Activated naive CD8-positive, alpha-beta T cell treated with anti-CD3 and anti-CD28 coated beads, Interleukin-2, amount 50 U/mL, for 24 hours (primary cell): ENCODE results near the gene RASGRP2.

Source experiments
- ATAC-seq: fragments of 150-1000 bp; cut with Tn5 transposase; one replicate; pipeline ENCODE4 v1.10.0; 2021
- DNase-seq: peaks from one replicate; pipeline ENCODE4 v3.0.0; 2021
- H3K27ac Mint-ChIP-seq: one replicate; pipeline ENCODE4 v1.8.0; 2021; ENCODE audit warnings: mild to moderate bottlenecking, mixed read lengths
- H3K27me3 Mint-ChIP-seq: one replicate; pipeline ENCODE4 v1.8.0; 2021; ENCODE audit warnings: mixed read lengths
- H3K36me3 Mint-ChIP-seq: one replicate; pipeline ENCODE4 v1.8.0; 2021; ENCODE audit warnings: low read depth, mixed read lengths
- H3K4me1 Mint-ChIP-seq: one replicate; pipeline ENCODE4 v1.8.0; 2021; ENCODE audit warnings: mixed read lengths
- H3K4me3 Mint-ChIP-seq: one replicate; pipeline ENCODE4 v1.8.0; 2021; ENCODE audit warnings: mild to moderate bottlenecking, moderate library complexity, mixed read lengths
- H3K9me3 Mint-ChIP-seq: one replicate; pipeline ENCODE4 v1.8.0; 2021; ENCODE audit warnings: mixed read lengths

RASGRP2 gene

DNA sequence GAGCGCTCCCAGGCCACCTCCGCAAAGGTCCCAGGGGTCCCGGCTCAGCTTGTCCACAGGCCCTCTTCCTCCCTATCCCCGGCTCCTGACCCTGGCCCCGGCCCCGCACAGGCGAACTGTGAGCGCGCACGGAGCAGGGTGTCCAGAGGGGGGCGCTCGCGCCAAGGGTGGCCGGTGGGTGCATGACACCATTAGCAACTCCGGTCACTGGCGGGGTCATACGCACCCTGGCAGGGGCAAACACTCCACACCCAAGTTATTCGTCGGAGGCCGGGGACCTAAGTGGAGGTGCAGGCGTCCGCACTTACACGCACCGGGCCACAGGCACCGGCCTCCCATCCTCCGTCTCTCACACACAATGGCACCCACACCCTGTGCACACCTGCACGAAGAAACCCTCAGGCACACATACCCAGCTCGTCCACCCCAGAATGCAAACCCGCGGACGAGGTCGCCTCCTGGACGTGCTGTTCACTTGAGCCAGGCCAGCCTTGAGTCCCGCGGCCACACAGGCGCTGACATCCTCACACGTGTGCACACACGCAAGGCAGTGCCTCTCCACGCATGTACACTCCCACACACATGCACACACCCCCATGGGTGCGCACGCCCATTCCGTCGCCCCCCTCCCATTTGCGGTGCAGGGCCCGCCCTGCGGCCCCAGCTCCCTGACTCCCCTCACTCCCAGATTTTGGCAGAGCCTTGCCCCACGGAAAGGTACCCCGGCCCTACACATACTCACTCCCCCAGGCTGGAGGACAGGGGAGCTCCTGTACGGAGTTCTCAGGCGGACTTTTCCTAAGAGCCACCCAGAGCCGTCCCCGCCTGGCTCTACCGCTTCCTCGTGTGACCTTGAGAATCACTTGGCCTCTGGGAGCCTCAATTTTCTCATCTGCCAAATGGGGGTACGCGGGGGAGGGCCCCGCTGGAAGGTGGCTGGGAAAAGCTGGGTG, at the start of gene RASGRP2:
Gene RASGRP2, minus strand, starts transcription at position 552 of the 953 bp plus-strand sequence. CDS start 1,276 bp downstream, outside the sequence.
- ATAC-seq: peak; percentile 44
- DNase-seq: peak; percentile 90
- Mint-ChIP-seq H3K4me3 (peak within 1 kb of the TSS; percentile 78), H3K27ac (peak within 1 kb of the TSS; percentile 71), H3K4me1 (peaks cover 25% of the 10 kb centered on the region), H3K36me3 (no peaks in the 10 kb centered on the region), H3K9me3 (no peaks in the 10 kb centered on the region), H3K27me3 (peaks cover 7% of the 10 kb centered on the region)

DNA sequence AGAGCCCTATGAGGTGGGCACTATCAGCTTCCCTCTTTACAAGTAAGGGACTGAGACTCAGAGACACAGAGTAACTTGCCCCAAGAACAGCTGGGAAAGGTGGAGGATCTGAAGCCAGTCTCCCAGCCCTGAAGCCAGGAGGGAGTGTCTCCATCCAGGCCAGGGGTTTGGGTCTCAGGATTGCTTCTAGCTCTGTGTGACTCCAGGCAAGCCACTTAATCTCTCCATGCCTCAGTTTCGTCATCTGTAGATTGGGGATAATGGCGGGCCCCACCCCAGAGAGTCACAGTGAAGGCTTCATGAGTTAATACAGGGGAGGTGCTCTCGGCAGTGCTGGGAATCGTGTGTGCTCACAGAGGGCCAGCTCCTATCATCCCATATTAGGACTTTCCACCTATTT, 48.5 kb upstream of the RASGRP2 start:
- no peaks in the 10 kb centered on the region for H3K9me3 Mint-ChIP-seq
- peaks cover 13% of the 10 kb centered on the region for H3K4me1 Mint-ChIP-seq
- ATAC-seq (no peak), DNase-seq (no peak)
- H3K27me3 Mint-ChIP-seq: no peaks in the 10 kb centered on the region
- H3K27ac Mint-ChIP-seq: no peak overlapping the region
- H3K4me3 Mint-ChIP-seq: no peak overlapping the region
- H3K36me3 Mint-ChIP-seq: peaks cover 1% of the 10 kb centered on the region

DNA sequence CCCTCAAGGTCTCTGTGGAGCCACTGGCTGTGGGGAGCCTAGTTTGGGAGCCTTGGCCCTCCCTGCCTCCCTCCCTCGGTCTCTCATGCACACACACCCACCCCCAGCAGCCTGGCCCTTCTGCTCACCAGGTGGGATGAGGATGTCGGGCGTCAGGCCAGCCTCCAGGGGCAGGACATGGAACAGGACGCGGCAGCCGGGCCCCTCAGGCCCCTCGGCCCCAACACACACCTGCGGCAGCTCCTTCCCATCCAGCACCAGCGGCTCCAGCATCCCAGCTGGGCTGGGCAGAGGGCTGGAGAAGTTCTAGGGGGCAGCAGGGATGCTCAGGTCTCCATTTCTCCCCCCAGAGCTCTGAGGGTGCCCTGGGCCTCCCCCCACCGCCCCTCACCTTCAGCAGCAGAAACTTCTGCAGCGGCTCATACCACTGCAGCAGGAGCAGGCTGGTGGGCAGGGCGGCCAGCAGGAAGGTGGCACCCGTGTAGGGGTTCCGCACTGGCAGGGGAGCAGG, 47.9 kb upstream of the RASGRP2 start:
- H3K27ac Mint-ChIP-seq: no peak overlapping the region
- peaks cover 1% of the 10 kb centered on the region for H3K36me3 Mint-ChIP-seq
- no peaks in the 10 kb centered on the region for H3K9me3 Mint-ChIP-seq
- no peak for DNase-seq
- no peak for ATAC-seq
- peaks cover 13% of the 10 kb centered on the region for H3K4me1 Mint-ChIP-seq
- no peak overlapping the region for H3K4me3 Mint-ChIP-seq
- H3K27me3 Mint-ChIP-seq: no peaks in the 10 kb centered on the region

DNA sequence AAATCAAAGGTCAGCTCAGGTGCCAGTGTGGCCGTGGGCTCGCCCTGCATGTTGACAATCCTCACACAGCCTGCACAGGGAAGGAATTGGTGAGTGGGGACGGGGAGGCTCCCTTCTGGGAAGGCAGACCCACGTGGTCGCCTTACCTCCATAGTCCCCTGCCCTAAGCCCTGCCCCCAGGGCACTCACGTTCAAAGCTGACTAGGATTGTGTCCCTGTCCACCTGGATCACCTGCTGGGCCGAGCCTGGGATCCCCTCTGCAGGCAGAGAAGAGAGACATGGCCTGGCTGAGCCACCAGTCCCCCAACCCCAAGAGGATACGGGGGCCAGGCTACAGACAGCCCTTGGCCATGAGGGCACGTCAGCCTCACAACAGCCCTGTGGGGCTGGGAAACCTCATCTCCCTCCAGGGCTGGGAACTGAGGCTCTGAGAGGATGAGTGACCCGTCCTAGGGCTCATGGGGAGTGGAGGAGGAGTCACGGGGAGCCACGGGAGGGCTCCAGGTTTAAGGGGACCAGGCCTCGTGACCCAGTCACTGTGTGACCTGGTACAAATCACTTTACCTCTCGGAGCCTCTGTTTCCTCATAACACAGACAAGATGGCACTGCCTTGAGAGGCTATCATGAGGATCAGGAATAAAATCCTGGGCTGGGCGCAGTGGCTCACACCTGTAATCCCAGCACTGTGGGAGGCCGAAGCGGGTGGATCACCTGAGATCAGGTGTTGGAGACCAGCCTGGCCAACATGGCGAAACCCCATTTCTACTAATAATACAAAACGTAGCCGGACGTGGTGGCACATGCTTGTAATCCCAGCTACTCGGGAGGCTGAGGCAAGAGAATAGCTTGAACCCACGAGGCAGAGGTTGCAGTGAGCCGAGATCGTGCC, 46.5 kb upstream of the RASGRP2 start:
- no peak for ATAC-seq
- DNase-seq: no peak
- Mint-ChIP-seq H3K27me3 (no peaks in the 10 kb centered on the region), H3K4me3 (no peak overlapping the region), H3K4me1 (peaks cover 11% of the 10 kb centered on the region), H3K9me3 (no peaks in the 10 kb centered on the region), H3K36me3 (no peaks in the 10 kb centered on the region), H3K27ac (no peak overlapping the region)

DNA sequence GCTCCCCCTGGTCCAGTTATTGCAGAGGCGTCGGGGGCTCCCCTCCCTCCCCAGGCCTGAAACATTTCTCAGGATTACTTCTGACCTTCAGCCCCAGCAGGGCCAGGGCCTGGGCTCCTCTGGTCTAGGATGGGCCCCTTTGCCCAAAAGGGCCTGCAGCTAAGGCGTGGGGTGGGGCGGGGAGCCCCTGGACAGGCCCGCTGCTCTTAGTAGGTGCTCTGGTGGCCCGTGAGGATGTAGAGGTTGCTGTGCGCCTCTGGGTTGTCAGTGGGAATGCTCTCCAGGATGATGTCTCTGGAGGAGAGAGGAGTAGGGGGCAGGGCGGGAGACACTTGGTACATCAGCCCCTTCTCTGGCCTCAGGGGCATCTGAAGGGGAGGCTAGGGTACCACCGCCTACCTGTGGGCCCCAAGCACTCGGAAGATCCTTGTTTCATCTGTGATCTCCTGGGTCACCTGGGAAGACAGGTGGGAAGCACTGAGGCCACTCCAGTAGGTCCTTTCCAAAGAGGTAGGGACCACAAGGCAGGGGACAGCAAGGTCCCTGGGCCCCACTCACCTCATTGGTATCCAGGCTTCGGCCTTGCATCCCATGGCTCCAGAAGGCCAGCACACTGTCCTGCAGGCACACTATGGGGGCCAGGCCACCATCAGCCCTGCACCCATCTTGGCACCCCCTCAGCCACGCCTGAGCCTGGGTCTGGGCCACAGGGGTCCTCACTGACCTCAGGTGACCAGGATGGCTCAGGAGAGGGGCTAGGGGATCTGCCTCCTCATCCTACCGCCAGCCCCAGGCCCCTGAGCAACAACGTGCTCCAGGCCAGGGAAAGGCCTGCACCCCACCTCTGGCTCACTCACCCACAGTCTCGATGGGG, 45.6 kb upstream of the RASGRP2 start:
- no peak overlapping the region for H3K27ac Mint-ChIP-seq
- peaks cover 9% of the 10 kb centered on the region for H3K4me1 Mint-ChIP-seq
- no peak overlapping the region for H3K4me3 Mint-ChIP-seq
- no peak for ATAC-seq
- H3K9me3 Mint-ChIP-seq: no peaks in the 10 kb centered on the region
- H3K36me3 Mint-ChIP-seq: peaks cover 2% of the 10 kb centered on the region
- no peak for DNase-seq
- H3K27me3 Mint-ChIP-seq: no peaks in the 10 kb centered on the region

DNA sequence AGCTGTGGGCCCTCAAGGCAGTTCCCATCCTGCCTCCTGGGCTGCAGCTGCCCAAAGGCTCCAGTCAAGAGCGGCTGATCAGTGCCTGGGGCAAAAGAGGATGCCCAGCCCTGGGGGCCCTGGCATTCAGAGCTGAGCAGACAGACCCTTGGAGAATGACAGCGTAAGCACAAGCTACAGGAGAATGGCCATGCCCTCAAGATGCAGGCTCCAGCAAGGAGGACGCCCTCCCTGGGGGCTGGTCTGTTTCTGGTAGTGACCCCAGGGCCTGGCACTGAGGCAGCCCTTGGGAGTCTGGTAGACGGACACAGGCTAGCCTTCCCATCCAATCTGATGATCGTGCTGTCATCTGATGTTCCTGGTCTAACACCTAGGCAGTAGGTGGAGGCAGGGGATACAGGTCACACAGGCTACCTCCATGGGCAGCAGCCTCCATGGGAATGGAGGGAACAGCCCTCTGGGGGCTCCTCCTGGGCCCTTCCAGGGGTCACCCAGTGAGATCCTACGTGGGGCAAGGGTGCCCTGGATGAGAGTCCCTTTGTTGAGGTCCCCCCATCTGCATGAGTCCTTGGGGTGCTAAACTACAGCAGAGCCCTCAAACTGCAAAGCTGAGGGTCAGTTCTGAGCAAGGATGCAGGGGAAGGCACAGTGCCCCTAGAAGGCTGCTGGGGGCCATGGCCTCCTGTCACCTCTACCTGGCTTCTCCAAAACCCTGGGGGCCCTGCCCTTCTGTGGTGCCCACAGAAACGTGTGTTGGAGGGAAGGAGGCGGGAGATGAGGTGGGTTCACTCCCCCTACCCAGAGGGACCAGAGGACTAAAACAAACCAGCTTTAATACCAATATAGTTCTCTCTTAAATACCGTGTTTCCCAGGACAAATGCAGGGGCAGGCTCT, 44.6 kb upstream of the RASGRP2 start:
- Mint-ChIP-seq H3K4me1 (peaks cover 4% of the 10 kb centered on the region), H3K27ac (no peak overlapping the region), H3K27me3 (no peaks in the 10 kb centered on the region), H3K36me3 (peaks cover 2% of the 10 kb centered on the region), H3K9me3 (no peaks in the 10 kb centered on the region), H3K4me3 (no peak overlapping the region)
- DNase-seq (no peak), ATAC-seq (no peak)

- Mint-ChIP-seq H3K4me3 (no peak overlapping the region), H3K36me3 (peaks cover 2% of the 10 kb centered on the region), H3K27me3 (no peaks in the 10 kb centered on the region), H3K27ac (peak overlapping the region; percentile 59), H3K9me3 (no peaks in the 10 kb centered on the region), H3K4me1 (peaks cover 4% of the 10 kb centered on the region)
- ATAC-seq (peak; percentile 51), DNase-seq (peak; percentile 70)
Measured at GRCh38 chr11:64787526-64788320, 43.8 kb upstream of the RASGRP2 start.

DNA sequence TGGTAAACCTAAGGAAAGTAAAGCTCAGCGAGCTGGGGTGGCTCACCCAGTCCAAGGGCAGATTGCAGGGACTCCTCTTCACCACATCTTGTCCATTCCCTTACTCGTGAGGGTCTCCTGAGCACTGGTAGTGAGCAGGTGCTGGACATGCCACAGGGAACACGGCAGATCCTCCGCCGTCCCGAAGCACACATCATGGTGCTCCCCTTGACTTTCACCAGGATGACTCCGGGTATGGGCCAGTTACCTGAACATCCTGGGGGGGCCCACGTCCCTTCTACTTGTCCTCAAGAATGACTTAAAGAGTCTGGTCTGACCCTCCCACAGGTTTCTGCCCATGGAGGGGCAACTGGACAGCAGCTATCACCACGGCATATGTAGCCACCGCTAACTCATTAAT, 42.4 kb upstream of the RASGRP2 start:
- Mint-ChIP-seq H3K27me3 (no peaks in the 10 kb centered on the region), H3K27ac (no peak overlapping the region), H3K4me3 (no peak overlapping the region), H3K4me1 (peaks cover 4% of the 10 kb centered on the region), H3K9me3 (no peaks in the 10 kb centered on the region), H3K36me3 (peaks cover 2% of the 10 kb centered on the region)
- ATAC-seq (no peak), DNase-seq (no peak)

GRCh38 chr11:64784813-64785581, 41.1 kb upstream of the RASGRP2 start:
- Mint-ChIP-seq H3K27me3 (no peaks in the 10 kb centered on the region), H3K4me3 (no peak overlapping the region), H3K4me1 (peaks cover 11% of the 10 kb centered on the region), H3K36me3 (peaks cover 2% of the 10 kb centered on the region), H3K9me3 (no peaks in the 10 kb centered on the region), H3K27ac (no peak overlapping the region)
- DNase-seq (no peak), ATAC-seq (no peak)

GRCh38 chr11:64778473-64779298, 34.7 kb upstream of the RASGRP2 start, which contains the start of gene SF1:
Gene SF1, minus strand, starts transcription at chr11:64778542. Its CDS starts 150 bp downstream, at chr11:64778392.
- DNase-seq (peak; percentile 98), ATAC-seq (peak; percentile 94)
- H3K36me3 Mint-ChIP-seq: peaks cover 42% of the 10 kb centered on the region
- peaks cover 59% of the 10 kb centered on the region for H3K4me1 Mint-ChIP-seq
- peaks cover 3% of the 10 kb centered on the region for H3K27me3 Mint-ChIP-seq
- H3K9me3 Mint-ChIP-seq: no peaks in the 10 kb centered on the region
- peak within 1 kb of the TSS; percentile 98 for H3K27ac Mint-ChIP-seq
- H3K4me3 Mint-ChIP-seq: peak within 1 kb of the TSS; percentile 92

- H3K27me3 Mint-ChIP-seq: peaks cover 3% of the 10 kb centered on the region
- H3K36me3 Mint-ChIP-seq: peaks cover 48% of the 10 kb centered on the region
- H3K4me1 Mint-ChIP-seq: peaks cover 65% of the 10 kb centered on the region
- ATAC-seq (no peak), DNase-seq (no peak)
- H3K27ac Mint-ChIP-seq: no peak overlapping the region
- H3K9me3 Mint-ChIP-seq: no peaks in the 10 kb centered on the region
- H3K4me3 Mint-ChIP-seq: peak overlapping the region; percentile 85
Measured at GRCh38 chr11:64778223-64778472, 34.2 kb upstream of the RASGRP2 start.
